HG03159 (cell line): ENCODE data around the gene ELOVL6.
A peak's percentile ranks its signal among the peaks of the same experiment; 100 is the strongest.

Experiments used
- ATAC-seq: cut with Tn5 transposase; IDR thresholded peaks from one replicate; pipeline ENCODE4 v1.9.1; 2021; ENCODE audit warnings: mild to moderate bottlenecking, moderate library complexity; ENCODE audit not compliant: unreplicated experiment

The ELOVL6 gene

DNA sequence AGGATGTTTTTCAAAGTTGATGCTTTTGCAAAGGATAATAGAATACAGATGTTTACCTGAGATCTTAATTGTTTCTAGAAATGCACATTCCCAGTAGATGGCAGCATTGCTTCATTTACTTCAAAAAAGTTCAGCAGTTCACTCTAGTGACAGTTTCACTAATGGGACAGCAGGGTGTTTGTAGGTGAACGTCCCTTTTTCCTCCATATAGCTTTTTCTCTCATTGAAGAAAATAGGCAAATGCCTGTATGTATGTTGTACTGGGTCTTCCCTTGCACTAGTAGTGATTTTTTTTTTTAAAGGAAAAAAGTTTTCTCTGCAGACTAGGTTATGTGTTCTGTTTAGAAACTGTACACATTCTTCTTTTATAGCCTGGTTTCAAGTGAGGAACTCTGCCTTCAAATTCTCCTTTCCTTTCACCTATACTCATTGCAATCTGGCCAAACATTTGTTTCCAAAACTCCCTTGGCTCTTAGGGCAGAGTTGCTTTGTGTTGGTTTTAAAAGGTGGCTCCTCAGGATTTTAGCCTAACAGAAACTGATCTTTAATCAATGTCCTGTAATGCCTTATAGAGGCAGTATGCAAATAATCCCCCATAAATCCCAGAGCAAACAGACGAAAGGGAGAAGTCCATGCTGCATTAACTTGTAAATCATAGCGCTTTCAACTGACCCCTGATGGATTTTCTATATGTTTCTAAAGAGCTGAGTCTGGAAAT, 199.4 kb downstream of the ELOVL6 start:
- ATAC-seq, result peak; percentile 34

DNA sequence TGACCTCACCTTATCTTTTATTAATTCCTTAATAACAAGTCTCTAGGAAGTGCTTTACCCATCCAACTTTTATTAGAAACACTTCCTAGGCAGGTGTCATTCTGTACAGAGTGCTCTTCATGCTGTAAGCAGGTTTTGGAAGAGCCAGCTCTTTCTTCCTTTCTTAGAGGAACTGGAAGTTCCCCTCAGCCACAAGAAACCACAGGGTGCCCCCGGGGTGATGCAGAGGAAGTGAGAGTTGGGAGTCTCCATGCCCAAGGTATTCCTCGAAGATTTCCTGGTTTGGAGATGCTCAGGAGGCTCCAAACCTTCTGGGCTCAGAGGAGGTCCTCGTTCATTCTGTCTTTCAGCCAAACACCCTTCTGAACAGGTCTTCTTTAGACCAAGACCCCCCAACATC, 201.9 kb downstream of the ELOVL6 start:
- no peak for ATAC-seq
